ENCODE measurements around the gene DNAJC19.
"Not testable (repeated sequence)": the region's sequence is repeated elsewhere in the genome, so short reads cannot be mapped to it uniquely, and the experiment has no call there.

The DNAJC19 gene

DNA sequence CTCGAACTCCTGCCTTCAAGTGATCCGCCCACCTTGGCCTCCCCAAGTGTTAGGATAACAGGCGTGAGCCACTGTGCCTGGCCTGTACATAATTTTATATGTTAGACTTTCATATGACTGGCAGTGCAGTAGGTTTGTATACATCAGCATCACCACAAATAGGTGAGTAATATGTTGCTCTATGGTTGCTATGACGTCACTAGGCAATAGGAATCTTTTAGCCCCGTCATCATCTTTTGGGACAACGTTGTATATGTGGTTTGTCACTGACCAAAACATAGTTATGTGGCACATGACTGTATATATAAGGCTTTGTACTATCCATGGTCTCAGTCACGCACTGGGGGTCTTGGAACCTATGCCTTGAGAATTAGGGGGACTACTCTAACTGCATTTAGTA is 17.0 kb upstream of the DNAJC19 start:
- Histone ChIP-seq H2AFZ (ENCODE audit: low read length) (no peak overlapping the region), H3K27me3 (ENCODE audit: insufficient read depth, low read length, poor library complexity, severe bottlenecking) (no peaks in the 10 kb centered on the region), H3K36me3 (ENCODE audit: insufficient read depth, low read length) (no peaks in the 10 kb centered on the region), H3F3A (ENCODE audit: low read depth) (no peaks in the 10 kb centered on the region), H3K9ac (ENCODE audit: low read depth, low read length, poor library complexity, severe bottlenecking) (no peak overlapping the region), H3K79me2 (ENCODE audit: insufficient read depth, low read length) (no peaks in the 10 kb centered on the region), H3K4me1 (ENCODE audit: insufficient read depth, low read length, poor library complexity, severe bottlenecking) (no peaks in the 10 kb centered on the region), H3K9me3 (ENCODE audit: insufficient read depth, low read depth, low read length) (no peaks in the 10 kb centered on the region), H3K9me2 (replicated peaks; ENCODE audit: low read depth, low read length) (no peaks in the 10 kb centered on the region), H4K20me1 (ENCODE audit: insufficient read depth, low read length, poor library complexity, severe bottlenecking) (no peaks in the 10 kb centered on the region), H3K4me3 (ENCODE audit: low read length, poor library complexity, severe bottlenecking) (no peak overlapping the region), H3K4me2 (ENCODE audit: low read depth, low read length, poor library complexity, severe bottlenecking) (no peak overlapping the region)
- TF ChIP-seq EZH2phosphoT487 (IDR thresholded peaks at IDR 0.05; ENCODE audit: borderline replicate concordance), result no peak
- TF ChIP-seq, protein P1, sequence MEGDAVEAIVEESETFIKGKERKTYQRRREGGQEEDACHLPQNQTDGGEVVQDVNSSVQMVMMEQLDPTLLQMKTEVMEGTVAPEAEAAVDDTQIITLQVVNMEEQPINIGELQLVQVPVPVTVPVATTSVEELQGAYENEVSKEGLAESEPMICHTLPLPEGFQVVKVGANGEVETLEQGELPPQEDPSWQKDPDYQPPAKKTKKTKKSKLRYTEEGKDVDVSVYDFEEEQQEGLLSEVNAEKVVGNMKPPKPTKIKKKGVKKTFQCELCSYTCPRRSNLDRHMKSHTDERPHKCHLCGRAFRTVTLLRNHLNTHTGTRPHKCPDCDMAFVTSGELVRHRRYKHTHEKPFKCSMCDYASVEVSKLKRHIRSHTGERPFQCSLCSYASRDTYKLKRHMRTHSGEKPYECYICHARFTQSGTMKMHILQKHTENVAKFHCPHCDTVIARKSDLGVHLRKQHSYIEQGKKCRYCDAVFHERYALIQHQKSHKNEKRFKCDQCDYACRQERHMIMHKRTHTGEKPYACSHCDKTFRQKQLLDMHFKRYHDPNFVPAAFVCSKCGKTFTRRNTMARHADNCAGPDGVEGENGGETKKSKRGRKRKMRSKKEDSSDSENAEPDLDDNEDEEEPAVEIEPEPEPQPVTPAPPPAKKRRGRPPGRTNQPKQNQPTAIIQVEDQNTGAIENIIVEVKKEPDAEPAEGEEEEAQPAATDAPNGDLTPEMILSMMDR (conservative IDR thresholded peaks at IDR 0.05; ENCODE audit: low read length), result no peak

DNA sequence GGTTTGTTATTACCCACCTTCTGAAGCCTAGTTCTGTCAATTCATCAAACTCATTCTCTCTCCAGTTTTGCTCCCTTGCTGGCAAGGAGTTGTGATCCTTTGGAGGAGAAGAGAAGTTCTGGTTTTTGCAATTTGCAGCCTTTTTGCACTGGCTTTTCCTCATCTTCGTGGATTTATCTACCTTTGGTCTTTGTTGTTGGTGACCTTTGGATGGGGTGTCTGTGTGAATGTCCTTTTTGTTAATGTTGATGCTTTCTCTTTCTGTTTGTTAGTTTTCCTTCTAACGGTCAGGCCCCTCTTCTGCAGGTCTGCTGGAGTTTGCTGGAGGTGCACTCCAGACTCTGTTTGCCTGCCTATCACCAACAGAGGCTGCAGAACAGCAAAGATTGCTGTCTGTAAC is 13.9 kb upstream of the DNAJC19 start:
- not testable (repeated sequence) for H3K4me2 ChIP-seq (ENCODE audit: low read depth, low read length, poor library complexity, severe bottlenecking); H3F3A ChIP-seq (ENCODE audit: low read depth); H2AFZ ChIP-seq (ENCODE audit: low read length); H3K4me1 ChIP-seq (ENCODE audit: insufficient read depth, low read length, poor library complexity, severe bottlenecking); H3K9me3 ChIP-seq (ENCODE audit: insufficient read depth, low read depth, low read length); H3K9ac ChIP-seq (ENCODE audit: low read depth, low read length, poor library complexity, severe bottlenecking); H3K27me3 ChIP-seq (ENCODE audit: insufficient read depth, low read length, poor library complexity, severe bottlenecking); H3K4me3 ChIP-seq (ENCODE audit: low read length, poor library complexity, severe bottlenecking); H3K36me3 ChIP-seq (ENCODE audit: insufficient read depth, low read length); H3K79me2 ChIP-seq (ENCODE audit: insufficient read depth, low read length); H3K9me2 ChIP-seq (replicated peaks; ENCODE audit: low read depth, low read length); H4K20me1 ChIP-seq (ENCODE audit: insufficient read depth, low read length, poor library complexity, severe bottlenecking)

DNA sequence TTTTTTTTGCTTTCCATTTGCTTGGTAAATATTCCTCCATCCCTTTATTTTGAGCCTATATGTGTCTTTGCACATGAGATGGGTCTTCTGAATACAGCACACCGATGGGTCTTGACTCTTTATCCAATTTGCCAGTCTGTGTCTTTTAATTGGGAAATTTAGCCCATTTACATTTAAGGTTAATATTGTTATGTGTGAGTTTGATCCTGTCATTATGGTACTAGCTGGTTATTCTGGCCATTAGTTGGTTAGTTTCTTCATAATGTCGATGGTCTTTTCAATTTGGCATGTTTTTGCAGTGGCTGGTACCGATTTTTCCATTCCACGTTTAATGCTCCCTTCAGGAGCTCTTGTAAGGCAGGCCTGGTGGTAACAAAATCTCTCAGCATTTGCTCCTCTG is 12.8 kb upstream of the DNAJC19 start:
- not testable (repeated sequence) for H3K4me3 ChIP-seq (ENCODE audit: low read length, poor library complexity, severe bottlenecking); H3K9ac ChIP-seq (ENCODE audit: low read depth, low read length, poor library complexity, severe bottlenecking); H3K27me3 ChIP-seq (ENCODE audit: insufficient read depth, low read length, poor library complexity, severe bottlenecking); H3K4me2 ChIP-seq (ENCODE audit: low read depth, low read length, poor library complexity, severe bottlenecking); H3F3A ChIP-seq (ENCODE audit: low read depth); H2AFZ ChIP-seq (ENCODE audit: low read length); H3K9me3 ChIP-seq (ENCODE audit: insufficient read depth, low read depth, low read length); H3K79me2 ChIP-seq (ENCODE audit: insufficient read depth, low read length); H3K9me2 ChIP-seq (replicated peaks; ENCODE audit: low read depth, low read length); H3K4me1 ChIP-seq (ENCODE audit: insufficient read depth, low read length, poor library complexity, severe bottlenecking); H4K20me1 ChIP-seq (ENCODE audit: insufficient read depth, low read length, poor library complexity, severe bottlenecking); H3K36me3 ChIP-seq (ENCODE audit: insufficient read depth, low read length)

DNA sequence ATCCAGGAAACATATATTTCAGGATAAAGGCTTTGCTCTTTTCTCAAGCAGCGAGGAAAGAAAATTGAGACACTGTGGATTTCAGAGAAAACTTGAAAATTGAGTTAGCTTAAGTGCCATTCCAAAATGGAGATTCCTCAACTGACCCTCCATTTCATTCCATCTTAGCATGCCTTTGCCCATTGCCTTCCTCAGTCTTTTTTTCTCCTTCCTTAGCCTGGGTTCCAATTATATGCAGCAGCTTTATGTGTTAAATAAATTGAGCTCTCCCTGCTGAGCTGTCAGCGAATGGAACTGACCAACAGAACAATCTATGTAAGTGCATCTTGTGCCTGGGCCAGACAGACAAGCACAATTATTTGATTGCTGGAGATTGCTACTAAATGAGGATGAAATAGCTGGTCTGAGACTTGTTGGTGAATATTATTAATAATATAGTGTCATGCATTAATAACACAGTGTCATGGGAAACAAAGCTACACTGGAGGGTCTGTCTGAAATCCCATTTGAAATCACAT is 6.9 kb upstream of the DNAJC19 start:
- Histone ChIP-seq H4K20me1 (ENCODE audit: insufficient read depth, low read length, poor library complexity, severe bottlenecking) (no peaks in the 10 kb centered on the region), H2AFZ (ENCODE audit: low read length) (no peak overlapping the region), H3K9me2 (replicated peaks; ENCODE audit: low read depth, low read length) (no peaks in the 10 kb centered on the region), H3K4me2 (ENCODE audit: low read depth, low read length, poor library complexity, severe bottlenecking) (no peak overlapping the region), H3F3A (ENCODE audit: low read depth) (no peaks in the 10 kb centered on the region), H3K4me1 (ENCODE audit: insufficient read depth, low read length, poor library complexity, severe bottlenecking) (no peaks in the 10 kb centered on the region), H3K9ac (ENCODE audit: low read depth, low read length, poor library complexity, severe bottlenecking) (no peak overlapping the region), H3K79me2 (ENCODE audit: insufficient read depth, low read length) (no peaks in the 10 kb centered on the region), H3K27me3 (ENCODE audit: insufficient read depth, low read length, poor library complexity, severe bottlenecking) (no peaks in the 10 kb centered on the region), H3K4me3 (ENCODE audit: low read length, poor library complexity, severe bottlenecking) (no peak overlapping the region), H3K9me3 (ENCODE audit: insufficient read depth, low read depth, low read length) (no peaks in the 10 kb centered on the region), H3K36me3 (ENCODE audit: insufficient read depth, low read length) (no peaks in the 10 kb centered on the region)
- no peak for TF ChIP-seq EZH2phosphoT487 (IDR thresholded peaks at IDR 0.05; ENCODE audit: borderline replicate concordance)
- TF ChIP-seq, protein P1 (conservative IDR thresholded peaks at IDR 0.05; ENCODE audit: low read length), result no peak

All from Loucy (cell line).